ENCODE data around the gene ZBTB7C. TPM values are rescaled to one million over a fixed set of nuclear protein-coding genes. Genes with fewer than 3 reads are reported as not detected.
"Not testable (repeated sequence)": the region's sequence is repeated elsewhere in the genome, so short reads cannot be mapped to it uniquely, and the experiment has no call there.

Gene ZBTB7C
- total RNA-seq, 1 experiment from 2014 or later, result not detected

GRCh38 chr18:48436907-48437306 is 27.7 kb upstream of the ZBTB7C start:
- H3K27ac Mint-ChIP-seq (ENCODE audit: unreplicated experiment), result no peak overlapping the region
- peaks cover 73% of the 10 kb centered on the region for H3K27me3 Mint-ChIP-seq (ENCODE audit: unreplicated experiment)
- TF ChIP-seq CTCF (IDR thresholded peaks at IDR 0.05; ENCODE audit: unreplicated experiment), result no peak
- no peaks in the 10 kb centered on the region for H3K9me3 Mint-ChIP-seq (ENCODE audit: low read depth, unreplicated experiment)
- no TSS peak for BruUV-seq (replicated peaks)
- H3K36me3 Mint-ChIP-seq (ENCODE audit: insufficient read depth, unreplicated experiment), result no peaks in the 10 kb centered on the region
- no peak for DNase-seq
- no peak overlapping the region for H3K4me3 Mint-ChIP-seq (ENCODE audit: low read depth, unreplicated experiment)
- CTCF ChIA-PET, result interaction anchor here (0.7 to 1.2 kb wide), 2 partner anchors 8 to 48 kb away, joined by 3 to 7 read pairs; no protein-coding TSS in a partner anchor
- no peaks in the 10 kb centered on the region for H3K4me1 Mint-ChIP-seq (ENCODE audit: low read depth, unreplicated experiment)
- intact Hi-C loops (cut with micrococcal nuclease; ENCODE audit: unreplicated experiment), result no loop called here

GRCh38 chr18:48434382-48434781 is 25.2 kb upstream of the ZBTB7C start:
- H3K4me1 Mint-ChIP-seq (ENCODE audit: low read depth, unreplicated experiment); H3K36me3 Mint-ChIP-seq (ENCODE audit: insufficient read depth, unreplicated experiment); intact Hi-C loops (cut with micrococcal nuclease; ENCODE audit: unreplicated experiment); CTCF ChIA-PET; H3K9me3 Mint-ChIP-seq (ENCODE audit: low read depth, unreplicated experiment); H3K27ac Mint-ChIP-seq (ENCODE audit: unreplicated experiment); DNase-seq; BruUV-seq (replicated peaks); H3K4me3 Mint-ChIP-seq (ENCODE audit: low read depth, unreplicated experiment): not testable (repeated sequence)
- peaks cover 69% of the 10 kb centered on the region for H3K27me3 Mint-ChIP-seq (ENCODE audit: unreplicated experiment)

GRCh38 chr18:48433541-48433940 is 24.4 kb upstream of the ZBTB7C start:
- Mint-ChIP-seq H3K36me3 (ENCODE audit: insufficient read depth, unreplicated experiment) (no peaks in the 10 kb centered on the region), H3K27me3 (ENCODE audit: unreplicated experiment) (peaks cover 70% of the 10 kb centered on the region), H3K4me1 (ENCODE audit: low read depth, unreplicated experiment) (no peaks in the 10 kb centered on the region), H3K27ac (ENCODE audit: unreplicated experiment) (no peak overlapping the region), H3K9me3 (ENCODE audit: low read depth, unreplicated experiment) (no peaks in the 10 kb centered on the region), H3K4me3 (ENCODE audit: low read depth, unreplicated experiment) (no peak overlapping the region)
- intact Hi-C loops (cut with micrococcal nuclease; ENCODE audit: unreplicated experiment), result no loop called here
- DNase-seq, result no peak
- no TSS peak for BruUV-seq (replicated peaks)
- CTCF ChIA-PET, result no interaction called here
- no peak for TF ChIP-seq CTCF (IDR thresholded peaks at IDR 0.05; ENCODE audit: unreplicated experiment)

- no peak for DNase-seq
- CTCF ChIA-PET, result no interaction called here
- Mint-ChIP-seq H3K36me3 (ENCODE audit: insufficient read depth, unreplicated experiment) (no peaks in the 10 kb centered on the region), H3K9me3 (ENCODE audit: low read depth, unreplicated experiment) (no peaks in the 10 kb centered on the region), H3K27ac (ENCODE audit: unreplicated experiment) (no peak overlapping the region), H3K4me3 (ENCODE audit: low read depth, unreplicated experiment) (no peak overlapping the region), H3K27me3 (ENCODE audit: unreplicated experiment) (peaks cover 72% of the 10 kb centered on the region), H3K4me1 (ENCODE audit: low read depth, unreplicated experiment) (no peaks in the 10 kb centered on the region)
- no TSS peak for BruUV-seq (replicated peaks)
- no peak for TF ChIP-seq CTCF (IDR thresholded peaks at IDR 0.05; ENCODE audit: unreplicated experiment)
- intact Hi-C loops (cut with micrococcal nuclease; ENCODE audit: unreplicated experiment), result no loop called here
Measured at GRCh38 chr18:48430150-48430549, 21.0 kb upstream of the ZBTB7C start.

GRCh38 chr18:48428475-48429177 is 19.4 kb upstream of the ZBTB7C start:
- intact Hi-C loops (cut with micrococcal nuclease; ENCODE audit: unreplicated experiment), result no loop called here
- Mint-ChIP-seq H3K9me3 (ENCODE audit: low read depth, unreplicated experiment) (no peaks in the 10 kb centered on the region), H3K4me3 (ENCODE audit: low read depth, unreplicated experiment) (no peak overlapping the region), H3K27ac (ENCODE audit: unreplicated experiment) (no peak overlapping the region), H3K27me3 (ENCODE audit: unreplicated experiment) (peaks cover 78% of the 10 kb centered on the region), H3K4me1 (ENCODE audit: low read depth, unreplicated experiment) (no peaks in the 10 kb centered on the region), H3K36me3 (ENCODE audit: insufficient read depth, unreplicated experiment) (no peaks in the 10 kb centered on the region)
- DNase-seq, result no peak
- no TSS peak for BruUV-seq (replicated peaks)
- TF ChIP-seq CTCF (IDR thresholded peaks at IDR 0.05; ENCODE audit: unreplicated experiment), result no peak
- CTCF ChIA-PET, result interaction anchor here (1.3 kb wide), 1 partner anchor 18 kb away, joined by 3 read pairs; no protein-coding TSS in a partner anchor

Data from Calu3 (cell line).